HUES6 (cell line): ENCODE measurements around the gene ADH1C.
"Not testable (repeated sequence)": the region's sequence is repeated elsewhere in the genome, so short reads cannot be mapped to it uniquely, and the experiment has no call there.

ENCODE experiments used
- H3K27ac ChIP-seq: 2 replicates; pipeline ENCODE4 v1.7.0; 2013; ENCODE audit warnings: low read depth, mild to moderate bottlenecking, low read length, inconsistent platforms
- H3K27me3 ChIP-seq: 2 replicates; pipeline ENCODE4 v1.6.1; 2013; ENCODE audit warnings: low read length; ENCODE audit not compliant: control insufficient read depth, insufficient read depth
- H3K36me3 ChIP-seq: 2 replicates; pipeline ENCODE4 v1.6.1; 2013; ENCODE audit warnings: low read length; ENCODE audit not compliant: control insufficient read depth, insufficient read depth
- H3K4me1 ChIP-seq: 2 replicates; pipeline ENCODE4 v1.6.1; 2013; ENCODE audit warnings: low read length; ENCODE audit not compliant: control insufficient read depth, insufficient read depth
- H3K4me3 ChIP-seq: 2 replicates; pipeline ENCODE4 v1.5.1; 2013; ENCODE audit warnings: low read depth, low read length
- H3K9ac ChIP-seq: one replicate; pipeline ENCODE4 v1.6.1; 2013; ENCODE audit warnings: mild to moderate bottlenecking, low read length
- H3K9me3 ChIP-seq: 2 replicates; pipeline ENCODE4 v1.6.1; 2013; ENCODE audit warnings: low read depth, low read length; ENCODE audit not compliant: control insufficient read depth, insufficient read depth

ADH1C gene

GRCh38 chr4:99357948-99358347 is 5.4 kb upstream of the ADH1C start:
- no peaks in the 10 kb centered on the region for H3K27me3 ChIP-seq
- no peak overlapping the region for H3K4me3 ChIP-seq
- H3K9me3 ChIP-seq = peaks cover 16% of the 10 kb centered on the region; the same call in 1 of the 2 replicates
- H3K9ac ChIP-seq = no peak overlapping the region
- no peaks in the 10 kb centered on the region for H3K4me1 ChIP-seq
- no peak overlapping the region for H3K27ac ChIP-seq
- no peaks in the 10 kb centered on the region for H3K36me3 ChIP-seq

DNA sequence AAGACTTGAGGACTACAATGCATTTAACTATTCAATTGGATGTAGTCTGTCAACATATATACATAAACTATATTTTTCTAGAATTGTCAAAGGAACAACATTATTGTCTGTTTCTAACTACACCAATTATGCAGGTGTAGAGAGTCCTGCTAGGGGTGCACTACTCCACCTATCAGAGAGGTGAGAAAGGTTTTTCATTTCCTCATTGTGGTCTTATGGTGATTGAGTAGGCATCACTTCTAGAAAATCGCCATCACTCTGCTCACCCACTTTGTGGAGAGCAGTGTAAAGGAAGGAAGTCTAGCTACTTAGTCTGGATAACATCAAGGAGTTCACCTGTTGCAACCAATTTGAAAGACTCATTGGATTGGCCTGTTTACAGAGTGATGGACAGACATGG is 4.4 kb upstream of the ADH1C start:
- Histone ChIP-seq H3K27ac (no peak overlapping the region), H3K4me1 (no peaks in the 10 kb centered on the region), H3K4me3 (no peak overlapping the region), H3K27me3 (no peaks in the 10 kb centered on the region), H3K36me3 (no peaks in the 10 kb centered on the region), H3K9me3 (peaks cover 16% of the 10 kb centered on the region; the same call in 1 of the 2 replicates), H3K9ac (no peak overlapping the region)

DNA sequence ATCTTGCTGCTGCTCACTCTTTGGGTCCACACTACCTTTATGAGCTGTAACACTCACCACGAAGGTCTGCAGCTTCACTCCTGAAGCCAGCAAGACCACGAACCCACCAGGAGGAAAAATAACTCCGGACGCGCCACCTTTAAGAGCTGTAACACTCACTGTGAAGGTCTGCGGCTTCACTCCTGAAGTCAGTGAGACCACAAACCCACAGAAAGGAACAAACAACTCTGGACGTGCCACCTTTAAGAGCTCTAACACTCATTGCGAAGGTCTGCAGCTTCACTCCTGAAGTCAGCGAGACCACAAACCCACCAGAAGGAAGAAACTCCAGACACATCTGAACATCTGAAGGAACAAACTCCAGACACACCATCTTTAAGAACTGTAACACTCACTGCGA is 3.6 kb upstream of the ADH1C start:
- H3K4me3 ChIP-seq, H3K4me1 ChIP-seq, H3K9ac ChIP-seq, H3K36me3 ChIP-seq, H3K27ac ChIP-seq, H3K27me3 ChIP-seq: not testable (repeated sequence)
- H3K9me3 ChIP-seq = peaks cover 16% of the 10 kb centered on the region; the same call in 1 of the 2 replicates

- no peak overlapping the region for H3K9ac ChIP-seq
- H3K4me3 ChIP-seq = no peak overlapping the region
- H3K27ac ChIP-seq = no peak overlapping the region
- H3K36me3 ChIP-seq = no peaks in the 10 kb centered on the region
- no peaks in the 10 kb centered on the region for H3K27me3 ChIP-seq
- H3K4me1 ChIP-seq = no peaks in the 10 kb centered on the region
- peaks cover 3% of the 10 kb centered on the region; the same call in 1 of the 2 replicates for H3K9me3 ChIP-seq
Measured at GRCh38 chr4:99351487-99351886, 1.1 kb downstream of the ADH1C start.

DNA sequence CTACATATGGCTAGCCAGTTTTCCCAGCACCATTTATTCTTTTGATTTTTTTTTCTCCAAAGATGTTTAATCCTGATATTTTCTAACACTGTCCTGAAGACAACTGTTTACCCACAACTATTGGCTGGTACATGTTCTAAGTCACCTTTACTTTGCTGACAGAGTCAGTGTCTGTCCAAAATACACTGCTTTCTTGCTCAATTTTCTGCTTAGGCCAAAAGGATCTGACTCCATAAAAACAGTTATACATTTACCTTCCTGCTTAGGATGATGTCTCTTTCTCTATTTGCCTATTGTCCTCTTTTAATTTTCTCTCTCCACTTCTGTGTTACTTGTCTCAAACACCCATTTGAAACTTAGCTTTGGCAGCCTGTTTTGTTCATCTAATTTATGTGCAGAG is 3.2 kb downstream of the ADH1C start:
- H3K9ac ChIP-seq = no peak overlapping the region
- peaks cover 3% of the 10 kb centered on the region; the same call in 1 of the 2 replicates for H3K9me3 ChIP-seq
- H3K4me1 ChIP-seq = no peaks in the 10 kb centered on the region
- no peak overlapping the region for H3K27ac ChIP-seq
- H3K27me3 ChIP-seq = no peaks in the 10 kb centered on the region
- H3K4me3 ChIP-seq = no peak overlapping the region
- H3K36me3 ChIP-seq = no peaks in the 10 kb centered on the region

DNA sequence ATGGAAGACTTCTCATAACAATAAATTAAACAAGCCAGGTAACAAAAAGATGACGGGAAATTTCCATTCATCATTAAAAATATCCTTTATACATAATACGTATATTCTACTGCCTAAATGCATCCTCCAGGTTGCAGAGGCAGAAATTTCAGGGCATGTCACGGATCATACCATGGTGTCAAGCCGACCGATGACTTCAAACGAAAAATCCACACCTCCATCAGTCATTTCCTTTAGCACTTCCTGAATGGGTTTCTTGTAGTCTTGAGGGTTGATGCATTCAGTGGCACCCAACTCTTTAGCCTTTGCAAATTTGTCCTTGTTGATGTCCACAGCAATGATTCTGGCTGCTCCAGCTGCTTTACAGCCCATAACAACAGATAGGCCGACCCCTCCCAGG is 9.9 kb downstream of the ADH1C start:
- not testable (repeated sequence) for H3K36me3 ChIP-seq, H3K4me1 ChIP-seq, H3K27me3 ChIP-seq, H3K4me3 ChIP-seq, H3K9me3 ChIP-seq, H3K27ac ChIP-seq, H3K9ac ChIP-seq

GRCh38 chr4:99341426-99341825 is 11.1 kb downstream of the ADH1C start:
- no peaks in the 10 kb centered on the region for H3K36me3 ChIP-seq

GRCh38 chr4:99339172-99339571 is 13.4 kb downstream of the ADH1C start:
- Histone ChIP-seq H3K9me3 (no peaks in the 10 kb centered on the region), H3K4me1 (no peaks in the 10 kb centered on the region), H3K9ac (no peak overlapping the region), H3K27me3 (no peaks in the 10 kb centered on the region), H3K4me3 (no peak overlapping the region), H3K36me3 (no peaks in the 10 kb centered on the region), H3K27ac (no peak overlapping the region)

More at GRCh38 chr4:99341426-99341825, 11.1 kb downstream of the ADH1C start:
- no peak overlapping the region for H3K9ac ChIP-seq
- no peak overlapping the region for H3K27ac ChIP-seq
- no peaks in the 10 kb centered on the region for H3K4me1 ChIP-seq
- no peak overlapping the region for H3K4me3 ChIP-seq
- no peaks in the 10 kb centered on the region for H3K27me3 ChIP-seq
- H3K9me3 ChIP-seq = no peaks in the 10 kb centered on the region

DNA sequence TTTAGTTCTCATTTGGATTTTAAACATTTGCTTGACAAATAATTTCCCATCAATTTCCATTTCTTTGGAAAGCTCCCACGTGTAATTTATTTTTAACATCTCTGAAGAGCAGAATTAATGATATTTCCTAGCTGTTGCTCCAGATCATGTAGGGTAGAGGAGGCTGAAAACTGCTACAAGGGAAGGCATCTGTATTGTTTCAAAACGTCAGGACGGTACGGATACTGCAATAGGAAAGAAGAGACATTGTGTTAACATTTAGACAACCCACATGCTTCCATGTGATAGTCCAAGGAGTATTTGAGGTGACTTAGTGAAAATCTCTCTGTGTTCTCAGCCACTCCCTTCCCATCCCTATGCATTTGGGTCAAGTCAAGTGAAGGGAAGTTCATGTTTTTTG is 16.0 kb downstream of the ADH1C start:
- no peak overlapping the region for H3K27ac ChIP-seq
- H3K4me1 ChIP-seq = no peaks in the 10 kb centered on the region
- no peaks in the 10 kb centered on the region; the same call in 1 of the 2 replicates for H3K9me3 ChIP-seq
- H3K4me3 ChIP-seq = no peak overlapping the region
- H3K36me3 ChIP-seq = no peaks in the 10 kb centered on the region
- no peaks in the 10 kb centered on the region for H3K27me3 ChIP-seq
- no peak overlapping the region for H3K9ac ChIP-seq

DNA sequence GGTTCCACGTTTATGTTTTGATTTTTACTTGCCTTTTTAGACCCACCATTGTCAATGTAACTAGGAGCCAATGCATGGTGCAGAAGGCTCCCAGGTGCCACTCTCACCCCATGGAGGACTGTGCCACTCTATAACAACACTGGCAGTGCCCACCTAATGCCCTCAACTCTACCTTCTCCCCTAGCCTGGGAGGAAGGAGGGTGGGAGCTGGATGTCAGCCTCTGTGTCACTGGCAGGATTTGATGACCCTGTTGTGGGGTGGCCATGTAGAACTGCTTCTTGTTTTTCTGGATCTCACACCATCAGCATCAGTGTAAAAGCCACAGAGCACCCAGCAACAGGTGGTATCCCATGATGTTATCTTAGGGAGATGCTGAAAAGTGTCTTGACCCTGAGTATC is 17.7 kb downstream of the ADH1C start:
- no peak overlapping the region for H3K27ac ChIP-seq
- H3K4me1 ChIP-seq = no peaks in the 10 kb centered on the region
- no peak overlapping the region for H3K9ac ChIP-seq
- H3K27me3 ChIP-seq = no peaks in the 10 kb centered on the region
- H3K4me3 ChIP-seq = no peak overlapping the region
- H3K9me3 ChIP-seq = no peaks in the 10 kb centered on the region; the same call in 1 of the 2 replicates
- no peaks in the 10 kb centered on the region for H3K36me3 ChIP-seq

DNA sequence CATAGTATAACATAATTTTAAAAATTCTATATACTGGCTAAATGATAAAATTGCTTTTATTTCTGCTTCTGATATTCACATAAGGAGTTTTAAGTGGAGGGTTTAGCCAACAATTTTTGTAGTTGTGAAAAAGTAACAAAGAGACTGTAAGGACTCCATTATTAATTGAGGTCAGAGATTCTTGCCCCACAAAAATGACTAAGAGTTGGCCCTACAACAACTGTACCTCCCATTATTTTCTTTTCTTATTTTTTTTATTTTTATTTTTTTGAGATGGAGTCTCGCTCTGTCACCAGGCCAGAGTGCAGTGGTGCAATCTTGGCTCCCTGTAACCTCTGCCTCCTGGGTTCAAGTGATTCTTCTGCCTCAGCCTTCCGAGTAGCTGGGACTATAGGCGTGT is 21.9 kb downstream of the ADH1C start:
- H3K4me1 ChIP-seq = no peaks in the 10 kb centered on the region
- no peaks in the 10 kb centered on the region for H3K27me3 ChIP-seq
- H3K36me3 ChIP-seq = no peaks in the 10 kb centered on the region
- no peak overlapping the region for H3K27ac ChIP-seq
- H3K9ac ChIP-seq = no peak overlapping the region
- peaks cover 14% of the 10 kb centered on the region for H3K9me3 ChIP-seq
- no peak overlapping the region for H3K4me3 ChIP-seq

DNA sequence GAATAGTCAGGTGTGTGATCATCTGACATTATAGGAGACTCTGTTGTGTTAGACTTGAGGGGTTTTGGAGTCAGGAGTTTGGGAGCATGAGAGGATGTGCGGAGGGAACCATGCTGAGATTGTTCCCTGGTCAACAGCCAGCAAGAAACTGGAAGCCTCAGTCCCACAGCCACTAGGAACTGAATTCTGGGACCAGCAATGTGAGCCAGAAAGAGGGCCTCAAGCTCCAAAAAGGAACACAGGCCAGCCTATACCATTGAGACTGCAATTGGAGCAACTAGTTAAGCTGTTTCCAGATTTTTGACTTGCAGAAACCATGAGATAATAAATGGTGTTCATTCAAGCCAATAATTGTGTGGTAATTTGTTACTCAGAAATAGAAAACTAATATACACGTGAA is 22.7 kb downstream of the ADH1C start:
- no peak overlapping the region for H3K27ac ChIP-seq
- no peaks in the 10 kb centered on the region for H3K4me1 ChIP-seq
- H3K9ac ChIP-seq = no peak overlapping the region
- H3K36me3 ChIP-seq = no peaks in the 10 kb centered on the region
- no peaks in the 10 kb centered on the region for H3K27me3 ChIP-seq
- no peak overlapping the region for H3K4me3 ChIP-seq
- H3K9me3 ChIP-seq = peaks cover 16% of the 10 kb centered on the region
